Stimulated activated CD4-positive, alpha-beta T cell treated with anti-CD3 and anti-CD28 coated beads, Interleukin-4, amount 100 ng/mL, for 24 hours (primary cell): Measurements from ENCODE around the gene LIN9.
"Not testable (repeated sequence)": the region's sequence is repeated elsewhere in the genome, so short reads cannot be mapped to it uniquely, and the experiment has no call there.

Experiments
- DNase-seq: peaks from one replicate; pipeline ENCODE4 v3.0.0-alpha.2; 2020

Gene LIN9

GRCh38 chr1:226209307-226210059 is 99.5 kb downstream of the LIN9 start:
- DNase-seq: no peak

GRCh38 chr1:226207048-226207447 is 101.9 kb downstream of the LIN9 start:
- no peak for DNase-seq

DNA sequence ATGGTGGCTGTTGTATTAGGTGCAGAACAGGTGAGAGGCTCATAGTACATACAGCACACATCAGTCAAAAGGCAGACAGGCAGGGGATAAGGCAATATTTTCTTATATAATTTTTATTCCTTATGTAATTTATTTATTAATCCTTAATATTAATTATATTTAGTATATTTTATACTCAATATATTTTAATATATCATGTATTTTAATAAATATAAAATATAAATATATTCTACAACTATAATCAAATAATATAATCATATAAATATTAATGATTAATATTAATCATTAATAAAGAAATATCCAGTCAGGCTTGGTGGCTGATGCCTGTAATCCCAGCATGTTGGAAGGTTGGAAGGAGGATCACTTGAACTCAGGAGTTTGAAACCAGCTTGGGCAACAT is 104.8 kb downstream of the LIN9 start:
- DNase-seq: no peak

DNA sequence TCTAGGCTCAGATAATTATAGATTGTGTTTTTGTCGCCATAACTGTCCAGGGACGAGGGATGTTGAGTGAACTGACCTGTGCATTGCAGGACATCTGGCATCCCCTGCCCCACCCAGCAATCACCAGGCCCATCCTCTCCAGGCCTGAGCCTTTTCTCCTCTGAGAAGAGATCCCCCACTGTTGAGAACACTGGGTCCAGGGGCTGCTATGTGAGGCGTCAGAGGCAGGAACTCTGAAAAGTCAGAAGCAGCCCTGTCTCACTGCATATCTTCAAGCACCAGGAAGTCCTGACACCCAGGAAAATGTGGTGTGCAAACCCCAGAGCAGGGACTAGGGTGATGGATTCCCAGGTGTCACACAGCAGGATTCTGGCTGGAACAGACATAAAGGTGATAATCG is 105.3 kb downstream of the LIN9 start:
- DNase-seq: no peak

DNA sequence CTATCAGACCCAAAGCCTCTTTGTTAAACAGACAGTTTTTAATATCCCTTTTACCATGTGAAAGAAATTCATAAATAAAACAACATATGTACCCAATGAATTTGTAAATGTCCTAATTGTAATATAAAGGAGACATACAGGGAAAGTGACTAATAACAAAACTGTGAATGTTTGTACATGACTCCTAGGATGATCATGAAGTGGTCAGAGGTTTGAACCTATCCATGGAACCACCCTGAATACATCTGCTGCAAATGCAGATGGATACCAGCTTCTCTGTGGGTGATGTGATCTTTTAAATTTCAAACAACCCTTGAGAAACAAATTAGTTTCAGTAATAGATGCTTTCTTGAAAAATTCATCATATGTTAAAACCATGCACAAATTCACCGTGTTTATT is 105.7 kb downstream of the LIN9 start:
- no peak for DNase-seq

DNA sequence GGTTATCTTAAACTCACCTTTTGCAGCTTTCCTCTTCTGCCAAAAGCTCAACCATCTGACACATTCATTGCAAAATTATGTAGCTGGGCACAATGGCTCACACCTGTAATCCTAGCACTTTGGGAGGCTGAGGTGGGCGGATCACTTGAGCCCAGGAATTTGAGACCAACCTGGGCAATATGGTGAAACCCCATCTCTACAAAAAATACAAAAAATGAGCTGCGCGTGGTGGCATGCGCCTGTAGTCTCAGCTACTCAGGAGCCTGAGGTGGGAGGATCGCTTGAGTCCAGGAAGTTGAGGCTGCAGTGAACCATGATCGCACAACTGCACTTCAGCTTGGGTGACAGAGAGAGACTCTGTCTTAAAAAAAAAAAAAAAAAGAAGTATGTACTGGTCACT is 106.3 kb downstream of the LIN9 start:
- DNase-seq: not testable (repeated sequence)

- DNase-seq: no peak
Observed at GRCh38 chr1:226202246-226202645, 106.7 kb downstream of the LIN9 start.

GRCh38 chr1:226201029-226201593 is 107.9 kb downstream of the LIN9 start:
- DNase-seq: no peak

DNA sequence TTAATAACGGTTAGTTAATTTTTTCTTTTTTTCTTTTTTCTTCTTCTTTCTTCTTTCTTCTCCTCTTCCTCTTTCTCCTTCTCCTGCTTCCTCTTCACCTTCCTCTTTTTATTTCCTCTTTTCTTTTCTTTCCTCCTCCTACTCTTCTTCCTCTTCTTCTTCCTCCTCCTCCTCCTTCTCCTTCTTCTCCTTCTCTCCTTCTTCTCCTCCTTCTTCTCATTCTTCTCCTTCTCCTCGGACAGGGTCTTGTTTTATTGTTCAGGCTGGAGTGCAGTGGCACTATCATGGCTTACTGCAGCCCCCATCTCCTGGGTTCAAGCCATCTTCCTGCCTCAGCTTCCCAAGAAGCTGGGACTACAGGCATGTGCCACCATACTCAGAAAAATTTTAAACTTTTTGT is 109.0 kb downstream of the LIN9 start:
- DNase-seq: no peak

DNA sequence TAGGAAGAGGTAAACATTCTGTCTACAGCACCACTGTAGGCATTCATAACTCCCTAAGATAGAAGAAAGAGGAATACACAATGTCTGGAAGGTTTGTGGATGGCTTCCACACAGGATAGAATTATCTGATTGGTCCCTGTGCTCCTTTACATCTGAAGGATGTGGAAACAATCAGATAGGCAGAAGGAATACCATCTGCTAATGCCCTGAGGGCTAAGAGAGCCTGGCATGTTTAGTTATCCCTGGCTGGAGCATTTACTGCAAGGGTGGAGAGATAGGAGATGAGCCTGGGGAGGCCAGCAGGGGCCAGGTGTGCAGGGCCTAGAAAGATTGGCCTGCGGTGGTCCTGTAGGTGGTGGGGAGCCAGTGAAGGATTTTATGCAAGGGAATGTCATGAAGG is 113.8 kb downstream of the LIN9 start:
- DNase-seq: no peak

DNA sequence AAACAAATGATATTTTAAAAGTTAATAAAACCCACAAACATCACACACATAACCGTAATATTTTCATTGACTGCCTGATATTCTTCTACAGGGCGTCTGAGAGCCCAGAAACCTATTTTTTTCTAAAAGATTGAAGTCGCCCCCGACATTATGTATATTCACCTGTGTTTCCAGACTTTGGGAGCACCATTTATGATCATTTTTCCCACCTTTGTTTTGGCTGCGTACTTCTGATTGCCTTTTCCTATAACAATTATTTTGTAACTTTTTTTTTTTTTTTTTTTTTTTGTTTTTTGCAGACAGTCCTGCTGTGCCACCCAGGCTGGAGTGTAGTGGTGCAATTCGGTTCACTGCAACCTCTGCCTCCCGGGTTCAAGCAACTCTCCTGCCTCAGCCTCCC is 121.6 kb downstream of the LIN9 start:
- DNase-seq: no peak

GRCh38 chr1:226187019-226187322 is 122.0 kb downstream of the LIN9 start:
- no peak for DNase-seq

DNA sequence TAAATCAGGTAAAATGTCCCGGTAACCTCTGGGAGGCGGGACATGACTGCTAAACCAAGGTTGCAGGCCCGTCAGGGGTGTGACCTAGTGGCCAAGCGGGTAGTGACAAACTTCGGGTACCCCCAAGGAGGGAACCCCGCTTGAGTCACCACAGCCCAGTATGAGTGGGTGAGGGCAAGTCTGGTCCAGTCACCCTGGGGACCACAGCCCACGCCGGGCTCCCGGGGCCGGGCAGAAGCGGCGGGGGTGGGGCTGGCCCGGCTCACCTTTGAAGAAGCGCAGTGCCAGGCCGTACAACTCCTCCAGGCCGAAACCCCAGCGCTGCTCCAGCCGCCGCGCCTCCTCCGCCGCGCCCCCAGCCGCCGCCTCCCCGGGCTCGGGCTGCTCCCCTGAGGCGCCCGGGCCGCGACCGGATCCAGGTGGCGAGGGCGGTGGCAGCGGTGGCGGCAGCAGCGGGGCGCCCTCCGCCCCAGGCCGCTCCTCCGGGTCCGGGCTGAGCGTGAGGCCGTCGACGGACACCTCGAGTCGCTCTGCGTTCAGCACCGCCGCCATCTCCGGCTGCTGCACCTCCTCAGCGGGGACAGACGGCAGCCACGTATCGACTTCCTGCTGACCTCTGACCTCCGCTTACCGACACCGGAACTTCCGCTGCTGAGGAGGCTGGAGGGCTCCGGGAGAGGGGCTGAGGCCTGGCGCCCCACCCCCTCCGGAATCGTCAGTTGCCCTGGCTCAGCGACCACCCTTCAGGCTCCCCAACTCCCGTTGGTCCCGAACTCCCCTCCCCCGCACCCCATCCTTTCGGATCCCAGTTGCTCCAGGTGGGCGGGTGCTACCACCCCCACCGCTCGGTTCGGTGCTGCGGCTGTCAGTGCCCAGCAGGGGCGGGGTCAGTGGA is 122.6 kb downstream of the LIN9 start, which contains the start of gene ACBD3:
ACBD3 (minus strand) TSS at position 618 of the 895 bp plus-strand sequence; CDS start at position 552, 66 bp downstream.
- peak; percentile 88 for DNase-seq

GRCh38 chr1:226185141-226186036 is 123.6 kb downstream of the LIN9 start:
- no peak for DNase-seq

GRCh38 chr1:226181996-226182714 is 126.8 kb downstream of the LIN9 start:
- no peak for DNase-seq
